GM18498 (cell line): Measurements from ENCODE around the gene PLPPR1.

Source experiments
- ATAC-seq: cut with Tn5 transposase; IDR thresholded peaks from one replicate; pipeline ENCODE4 v1.9.1; 2021; ENCODE audit warnings: mild to moderate bottlenecking, moderate library complexity; ENCODE audit not compliant: unreplicated experiment

Gene PLPPR1

DNA sequence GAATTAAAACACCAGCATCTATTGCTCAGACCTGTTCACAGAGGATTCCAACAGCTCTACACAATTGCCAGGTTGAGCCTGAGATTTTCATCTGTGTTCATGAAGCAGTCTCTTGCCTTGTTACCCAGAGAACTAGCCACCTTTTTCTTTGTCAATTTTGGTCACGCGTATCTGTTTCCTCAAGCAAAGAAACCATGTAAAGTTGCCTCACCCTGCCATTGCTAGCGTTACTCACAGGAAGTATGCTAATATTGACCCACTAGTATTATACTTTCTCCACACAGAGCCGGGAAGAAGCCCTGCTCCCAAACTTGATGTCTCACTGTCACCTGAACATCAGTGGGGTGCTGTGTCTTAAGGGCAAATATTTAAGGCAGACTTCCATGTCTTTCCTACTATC is 168.5 kb downstream of the PLPPR1 start:
- ATAC-seq = no peak

DNA sequence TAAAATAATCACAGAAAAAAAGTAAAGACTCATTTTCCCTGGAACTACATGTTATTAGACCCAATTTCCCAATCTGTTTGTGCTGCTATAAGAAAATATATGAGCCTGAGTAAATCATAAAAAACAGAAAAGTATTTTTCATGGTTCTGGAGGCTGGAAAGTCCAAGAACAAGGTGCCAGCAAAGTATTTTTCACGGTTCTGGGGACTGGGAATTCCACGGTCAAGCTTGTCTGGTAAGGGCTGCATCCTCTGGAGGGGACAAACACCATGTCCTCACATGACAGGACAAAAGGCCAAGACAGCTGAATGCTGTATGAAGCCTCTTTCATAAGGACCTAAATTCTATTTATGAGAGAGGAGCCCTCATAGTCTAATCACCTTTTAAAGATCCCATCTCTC is 172.3 kb downstream of the PLPPR1 start:
- no peak for ATAC-seq

- no peak for ATAC-seq
Observed at GRCh38 chr9:101201630-101202029, 173.1 kb downstream of the PLPPR1 start.

DNA sequence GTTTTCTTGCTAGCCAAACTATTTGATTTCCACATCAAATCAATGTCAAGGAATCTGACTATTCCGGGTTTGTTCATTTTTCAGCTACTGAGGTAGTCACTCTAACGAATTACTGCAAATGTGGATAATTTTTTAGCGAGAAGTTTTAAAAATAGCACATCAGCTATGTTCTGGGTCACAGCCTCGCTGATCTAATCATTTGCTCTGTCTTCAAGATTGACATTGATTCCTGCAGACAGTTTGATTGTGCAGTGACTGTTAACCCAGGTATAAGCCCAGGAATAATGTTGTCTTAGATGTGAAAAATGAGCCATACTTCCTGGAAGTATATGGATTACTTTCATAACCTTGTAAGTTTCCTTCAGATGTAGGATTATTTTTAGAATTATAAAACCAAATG is 181.1 kb downstream of the PLPPR1 start:
- no peak for ATAC-seq

GRCh38 chr9:101212661-101213060 is 184.1 kb downstream of the PLPPR1 start:
- ATAC-seq = no peak

GRCh38 chr9:101219030-101219429 is 190.5 kb downstream of the PLPPR1 start:
- no peak for ATAC-seq

DNA sequence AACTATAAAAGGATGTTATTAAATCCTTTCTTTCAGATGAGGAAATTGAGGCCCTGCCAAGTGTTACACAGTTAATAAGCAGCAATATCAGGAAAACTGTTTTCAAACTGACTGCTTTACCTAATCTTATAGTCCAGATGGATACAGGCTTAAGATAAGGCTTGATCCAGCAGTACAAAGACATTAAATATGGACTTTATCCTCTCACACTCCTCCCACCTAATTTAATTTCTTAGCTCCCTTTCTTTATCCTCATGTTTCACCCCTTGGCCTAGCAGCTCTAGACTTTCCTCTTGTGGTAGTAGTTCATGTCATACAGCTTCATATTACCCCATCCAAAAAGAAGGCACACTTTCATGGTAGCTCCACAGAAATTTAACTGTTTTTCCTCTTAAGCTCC is 191.8 kb downstream of the PLPPR1 start:
- no peak for ATAC-seq

DNA sequence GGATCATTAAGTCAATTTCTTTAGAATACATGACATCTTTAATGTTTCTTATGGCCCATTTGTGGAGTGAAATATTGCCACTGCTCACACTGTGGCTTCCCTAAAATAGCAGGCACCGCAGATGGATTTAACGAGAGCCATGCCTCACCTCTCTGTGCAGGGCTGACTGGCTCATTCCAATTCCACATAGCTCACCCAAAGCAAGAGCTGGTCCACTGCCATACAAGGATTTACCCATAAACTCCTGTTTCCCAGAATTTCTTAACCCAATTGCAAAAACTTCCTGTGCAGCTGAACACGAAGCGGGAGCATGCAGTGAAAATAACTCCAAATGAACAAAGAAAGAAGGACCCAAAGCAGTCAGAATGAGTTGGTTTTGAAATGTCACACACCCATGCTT is 196.7 kb downstream of the PLPPR1 start:
- no peak for ATAC-seq

DNA sequence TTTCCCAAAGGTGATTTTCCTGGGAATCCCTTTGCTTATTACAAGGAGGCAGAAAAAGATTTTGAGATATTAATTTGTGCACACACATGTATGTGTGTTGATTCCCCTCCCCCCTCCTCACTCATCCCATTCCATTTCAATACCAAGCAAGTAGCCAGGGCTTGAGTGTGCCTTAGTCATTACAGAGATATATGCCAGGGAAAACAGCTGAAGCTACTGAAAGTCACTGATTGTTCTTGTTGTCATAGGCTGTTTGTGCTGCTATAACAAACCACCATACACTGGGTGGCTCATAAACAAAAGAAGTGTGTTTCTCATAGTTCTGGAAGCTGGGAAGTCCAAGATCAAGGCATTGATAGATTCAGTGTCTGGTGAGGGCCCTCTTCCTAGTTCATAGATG is 197.6 kb downstream of the PLPPR1 start:
- ATAC-seq = no peak

DNA sequence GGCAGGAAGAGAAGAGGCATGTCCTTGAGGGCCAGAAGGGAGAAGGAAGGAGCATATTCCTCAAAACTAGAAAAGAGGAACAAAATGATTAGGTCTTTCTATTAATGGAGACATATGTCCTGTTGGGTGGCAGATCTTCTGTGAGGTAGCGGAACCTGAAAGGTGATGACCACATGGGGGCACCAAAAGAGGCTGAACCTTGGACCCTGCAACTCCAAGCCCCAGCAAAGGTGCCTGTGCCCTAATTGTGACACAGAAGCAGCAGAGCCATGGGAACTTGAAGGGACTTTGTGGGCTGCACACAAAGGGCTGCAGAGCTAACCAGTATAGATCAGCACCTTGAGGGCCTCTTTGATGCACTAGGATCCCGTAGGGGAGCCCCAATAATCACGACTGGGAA is 198.3 kb downstream of the PLPPR1 start:
- no peak for ATAC-seq

DNA sequence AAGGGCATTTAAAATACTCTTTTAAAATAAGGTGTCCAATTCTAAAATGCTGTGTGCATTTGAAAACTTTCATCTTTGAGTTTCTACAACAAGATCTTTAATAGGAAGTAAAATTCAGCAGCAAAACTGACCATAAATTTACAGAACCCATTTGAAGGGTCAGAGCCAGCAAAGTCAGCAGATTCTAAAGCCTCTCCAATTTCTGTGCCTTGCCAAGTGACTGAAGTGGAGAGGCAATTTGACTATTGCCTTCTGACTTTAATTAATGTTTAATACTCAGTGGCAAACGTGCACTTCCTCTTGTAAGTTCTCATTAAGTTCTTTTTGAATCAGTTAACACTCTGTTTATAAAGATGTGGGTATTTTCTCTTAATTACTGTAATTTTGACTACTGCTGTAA is 201.1 kb downstream of the PLPPR1 start:
- ATAC-seq = no peak

DNA sequence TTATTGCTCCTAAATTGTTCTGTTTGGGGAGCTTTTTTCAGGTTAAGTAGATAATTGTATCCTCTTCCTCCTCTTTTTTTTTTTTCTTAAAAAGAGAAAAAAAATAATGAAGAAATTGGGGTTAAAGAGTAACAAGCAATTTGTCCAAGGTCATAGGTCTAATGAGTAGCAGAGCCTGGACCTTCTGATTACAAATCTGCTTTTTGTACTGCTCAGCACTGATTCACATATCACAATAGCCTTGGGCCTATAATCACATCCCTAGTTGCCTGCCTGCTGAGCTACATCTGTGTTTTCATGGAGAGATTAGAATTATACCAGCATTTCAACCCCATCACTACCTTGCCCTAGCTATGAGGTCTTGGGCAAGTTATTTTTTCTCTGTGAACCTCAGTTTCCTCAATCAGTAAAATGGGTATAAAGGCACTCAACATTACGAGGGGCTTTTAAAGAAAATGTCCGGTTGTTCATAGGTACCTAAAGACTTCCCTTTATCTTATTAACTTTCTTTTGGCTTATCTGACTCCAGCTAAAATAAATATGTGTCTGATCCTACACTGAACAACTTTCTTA is 204.0 kb downstream of the PLPPR1 start:
- ATAC-seq = no peak

GRCh38 chr9:101235105-101235866 is 206.8 kb downstream of the PLPPR1 start:
- ATAC-seq = no peak

- no peak for ATAC-seq
Observed at GRCh38 chr9:101242651-101243050, 214.1 kb downstream of the PLPPR1 start.

DNA sequence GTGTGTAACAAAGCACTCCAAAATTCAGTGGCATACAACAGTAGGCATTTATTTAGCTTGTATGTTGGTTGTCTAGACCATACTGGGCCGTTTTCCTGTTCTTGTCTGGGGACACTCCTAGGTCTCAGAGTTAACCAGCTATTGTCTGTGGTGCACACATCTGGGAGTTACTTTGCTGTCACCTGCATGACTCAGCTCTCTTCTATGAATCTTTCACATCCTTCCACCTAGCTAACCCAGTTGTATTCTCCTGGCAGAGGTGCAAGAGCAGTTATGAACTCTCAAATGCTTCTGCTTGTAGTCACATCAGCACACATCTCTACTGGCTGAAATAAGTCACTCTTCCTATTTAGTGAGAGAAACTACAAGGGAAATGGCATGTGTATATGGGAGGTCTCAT is 218.2 kb downstream of the PLPPR1 start:
- no peak for ATAC-seq

DNA sequence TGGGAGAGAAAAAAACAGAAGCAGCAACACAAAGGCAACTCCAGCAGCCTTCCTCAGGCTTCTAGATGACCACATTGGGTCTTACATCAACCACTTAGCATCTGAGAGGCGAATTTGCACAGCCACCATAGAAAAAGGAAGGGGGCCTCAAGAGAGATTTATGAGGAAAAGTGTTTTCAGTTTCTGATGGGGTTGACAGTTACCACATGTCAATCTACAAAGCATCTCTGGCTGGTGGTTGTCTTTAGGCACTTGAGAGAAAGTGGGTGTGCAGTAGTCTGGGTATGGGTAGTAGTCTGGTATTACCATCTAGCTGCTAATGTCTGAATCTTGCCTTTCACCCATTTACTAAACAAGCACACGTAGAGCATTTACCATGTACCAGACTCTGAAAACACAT is 218.8 kb downstream of the PLPPR1 start:
- no peak for ATAC-seq

- no peak for ATAC-seq
Observed at GRCh38 chr9:101254733-101255433, 226.4 kb downstream of the PLPPR1 start.

DNA sequence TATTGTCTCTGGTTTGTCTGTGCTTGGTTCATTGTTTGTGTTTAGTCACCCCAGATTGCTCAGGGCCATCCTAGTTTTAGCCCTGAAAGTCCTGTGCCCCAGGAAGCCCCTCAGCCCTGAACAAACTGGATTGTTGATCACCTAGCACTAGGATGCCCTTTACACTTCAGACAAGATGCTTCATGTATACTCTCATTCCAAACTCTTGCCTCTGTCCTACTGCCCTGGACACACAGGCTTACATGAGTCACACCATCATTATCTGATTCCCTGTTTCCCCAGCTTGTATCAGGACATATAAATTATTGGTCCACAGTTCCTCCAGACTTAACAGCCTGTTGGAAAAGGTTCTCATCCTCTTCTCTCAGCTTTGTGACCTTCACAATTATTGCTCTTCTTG is 236.2 kb downstream of the PLPPR1 start:
- ATAC-seq = no peak

DNA sequence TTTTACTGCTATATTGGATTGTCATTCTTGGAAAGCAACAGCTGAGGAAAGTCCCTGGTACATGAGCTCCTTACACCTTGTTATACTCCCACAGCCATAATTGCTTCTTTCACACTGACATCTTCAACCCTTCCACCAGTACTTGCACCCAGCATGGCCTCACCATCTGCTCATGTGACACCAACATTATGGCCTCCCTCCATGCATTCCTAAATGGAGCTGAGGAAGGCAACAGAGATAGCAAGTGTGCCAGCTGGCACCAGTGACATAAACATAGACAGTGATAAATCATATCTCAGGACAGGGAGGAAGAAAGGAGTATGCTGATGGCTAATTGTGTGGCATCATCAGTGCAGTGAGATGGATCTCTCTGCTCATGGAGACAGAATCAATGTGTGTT is 236.7 kb downstream of the PLPPR1 start:
- no peak for ATAC-seq

DNA sequence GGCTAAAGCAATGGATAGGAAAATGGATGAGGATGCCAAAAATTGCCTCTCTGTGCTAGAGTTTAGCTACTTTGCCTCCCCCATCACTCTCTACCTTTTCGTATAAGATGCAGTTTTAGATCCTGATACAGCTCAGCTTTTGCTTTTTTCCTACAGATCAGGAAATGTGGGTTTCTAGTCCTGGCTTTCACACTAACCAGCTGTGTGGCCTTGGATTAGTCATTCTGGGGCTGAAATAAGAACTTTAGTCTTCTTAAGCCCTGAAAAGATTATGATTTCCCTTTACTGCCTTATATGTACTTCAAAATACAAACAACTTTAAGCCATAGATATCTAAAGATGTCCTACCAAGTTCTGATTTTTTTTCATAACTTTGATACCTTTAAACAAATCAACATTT is 239.9 kb downstream of the PLPPR1 start:
- ATAC-seq = no peak

- no peak for ATAC-seq
Observed at GRCh38 chr9:101269591-101270283, 241.2 kb downstream of the PLPPR1 start.

DNA sequence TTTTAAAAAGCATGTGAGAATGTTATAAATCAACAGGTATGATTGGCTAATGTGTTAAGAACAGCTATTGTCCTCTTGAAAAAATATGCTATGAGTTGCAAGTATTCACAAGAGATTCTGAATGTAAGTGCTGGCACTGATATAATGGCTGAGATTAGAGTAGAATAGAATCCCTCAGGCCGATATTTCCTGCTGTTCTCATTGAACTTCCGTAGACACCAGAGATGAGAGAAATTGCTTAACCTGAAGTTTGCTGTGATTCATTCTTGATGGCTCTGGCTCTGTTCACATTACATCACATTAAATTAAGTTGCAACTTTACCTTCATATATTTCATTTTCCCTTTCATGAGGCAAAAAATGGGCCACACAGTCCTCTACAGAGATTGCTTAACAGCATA is 241.8 kb downstream of the PLPPR1 start:
- ATAC-seq = no peak
